Measurements from ENCODE around the gene CATSPERE.
"Not testable (repeated sequence)": the region's sequence is repeated elsewhere in the genome, so short reads cannot be mapped to it uniquely, and the experiment has no call there.

The CATSPERE gene

GRCh38 chr1:244661569-244662312 is 200.7 kb downstream of the CATSPERE start:
- not testable (repeated sequence) for DNase-seq (ENCODE audit: low read depth, low spot score)

DNA sequence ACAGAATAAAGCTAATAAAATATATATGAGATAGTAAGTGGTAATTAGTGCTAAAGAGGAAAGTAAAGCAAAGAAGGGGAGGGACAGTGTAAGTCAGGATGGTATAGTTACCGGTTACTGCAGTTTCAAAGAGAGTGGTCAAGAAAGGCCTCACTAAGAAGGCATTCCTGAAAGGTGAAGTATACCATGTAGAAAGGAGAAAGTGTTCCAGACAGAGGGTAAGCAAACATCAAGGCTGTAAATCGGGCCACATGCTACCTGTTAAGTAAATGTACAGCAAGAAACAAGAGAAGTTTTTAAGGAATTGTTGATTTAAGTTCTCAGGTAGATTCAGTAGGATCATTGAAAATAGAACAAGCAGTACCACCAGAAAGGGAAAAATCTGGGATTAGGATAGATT is 201.5 kb downstream of the CATSPERE start:
- no peak for DNase-seq (ENCODE audit: low read depth, low spot score)

DNA sequence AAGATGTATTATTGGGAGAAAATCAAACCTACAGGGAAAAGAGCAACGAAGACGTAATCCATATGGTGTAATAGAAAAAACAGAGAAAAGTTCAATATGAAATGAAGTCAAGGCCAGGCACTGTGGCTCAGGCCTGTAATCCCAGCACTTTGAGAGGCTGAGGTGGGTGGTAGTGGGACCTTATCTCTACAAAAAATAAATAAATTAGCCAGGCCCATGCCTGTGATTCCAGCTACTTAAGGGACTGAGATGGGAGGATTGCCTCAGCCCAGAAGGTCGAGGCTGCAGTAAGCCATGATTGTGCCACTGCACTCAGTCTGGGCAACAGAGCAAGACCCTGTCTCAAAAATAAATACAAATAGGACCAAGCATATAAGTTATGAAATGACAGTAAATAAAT is 203.3 kb downstream of the CATSPERE start:
- no peak for DNase-seq (ENCODE audit: low read depth, low spot score)

DNA sequence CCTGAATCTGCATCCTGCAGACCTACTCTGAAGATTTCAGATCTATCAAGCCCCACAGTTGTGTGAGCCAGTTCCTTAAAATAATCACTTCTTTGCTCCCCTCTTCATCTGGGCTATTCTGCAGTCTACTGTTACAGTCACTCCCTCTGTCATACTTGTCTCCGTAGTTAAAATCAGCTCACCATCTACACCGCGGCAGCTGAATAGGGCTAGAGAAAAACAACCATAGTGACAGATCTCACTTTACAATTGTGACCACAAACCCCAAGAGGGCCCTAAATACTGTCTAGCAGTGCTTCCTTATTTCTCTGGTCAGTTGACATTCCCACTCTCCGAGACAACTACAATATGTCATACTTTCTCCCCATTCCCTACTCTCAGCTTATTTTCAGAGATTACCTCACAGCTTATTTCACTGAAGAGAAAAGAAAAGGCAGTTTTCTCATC is 204.7 kb downstream of the CATSPERE start:
- no peak for DNase-seq (ENCODE audit: low read depth, low spot score)

DNA sequence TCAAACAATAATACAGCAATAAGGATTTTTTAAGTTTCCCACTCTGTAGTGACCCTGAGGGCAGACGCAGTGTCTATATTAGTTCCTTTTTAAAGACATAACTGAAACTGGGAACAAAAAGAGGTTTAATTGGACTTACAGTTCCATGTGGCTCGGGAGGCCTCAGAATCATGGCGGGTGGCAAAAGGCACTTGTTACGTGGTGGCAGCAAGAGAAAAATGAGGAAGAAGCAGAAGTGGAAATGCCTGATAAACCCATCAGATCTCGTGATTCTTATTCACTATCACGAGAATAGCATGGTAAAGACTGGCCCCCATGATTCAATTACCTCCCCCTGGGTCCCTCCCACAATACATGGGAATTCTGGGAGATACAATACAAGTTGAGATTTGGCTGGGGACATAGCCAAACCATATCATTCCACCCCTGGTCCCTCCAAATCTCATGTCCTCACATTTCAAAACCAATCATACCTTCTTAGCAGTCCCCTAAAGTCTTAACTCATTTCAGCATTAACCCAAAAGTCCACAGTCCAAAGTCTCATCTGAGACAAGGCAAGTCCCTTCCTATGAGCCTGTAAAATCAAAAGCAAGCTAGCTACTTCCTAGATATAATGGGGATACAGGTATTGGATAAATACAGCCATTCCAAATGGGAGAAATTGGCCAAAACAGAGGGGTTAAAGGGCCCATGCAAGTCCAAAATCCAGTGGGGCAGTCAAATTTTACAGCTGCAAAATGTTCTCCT is 205.8 kb downstream of the CATSPERE start:
- DNase-seq (ENCODE audit: low read depth, low spot score): not testable (repeated sequence)

- DNase-seq (ENCODE audit: low read depth, low spot score): no peak
These were observed 206.7 kb downstream of the CATSPERE start for GRCh38 chr1:244667797-244668196.

DNA sequence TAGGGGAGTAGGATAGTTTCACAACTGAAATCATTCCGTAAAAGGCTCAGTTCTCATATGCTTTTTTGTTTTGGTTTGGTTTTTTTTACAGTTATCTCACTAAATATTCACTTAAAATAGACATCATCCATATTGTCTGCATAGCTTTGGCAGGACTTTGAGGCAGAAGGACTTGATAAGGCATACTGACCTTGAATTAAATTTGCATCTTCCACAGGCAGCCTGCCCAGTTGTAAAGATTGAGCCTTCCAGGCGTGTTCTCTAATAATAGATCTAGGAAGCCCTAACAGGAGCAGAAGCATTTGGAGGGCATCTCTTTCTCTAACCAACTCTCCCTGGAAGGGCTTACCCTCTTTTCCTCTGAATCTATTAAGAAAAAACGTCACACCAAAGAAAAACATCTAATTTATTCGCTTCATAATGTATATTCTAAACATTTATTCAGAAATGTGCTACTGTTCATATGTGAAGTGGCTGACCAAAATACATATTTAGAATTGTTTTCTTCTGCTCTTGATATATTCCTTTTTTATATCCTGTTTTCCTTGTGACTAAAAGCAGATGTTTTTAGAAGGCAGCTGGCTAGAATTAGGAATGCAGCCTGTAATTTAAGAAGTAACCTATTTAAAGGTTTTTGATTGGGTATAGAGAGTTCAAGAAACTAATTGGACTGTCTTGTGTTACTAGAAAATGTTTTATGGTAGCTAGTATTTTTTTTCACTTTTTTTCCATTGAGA is 212.0 kb downstream of the CATSPERE start:
- DNase-seq (ENCODE audit: low read depth, low spot score): no peak

GRCh38 chr1:244674446-244674845 is 213.4 kb downstream of the CATSPERE start:
- DNase-seq (ENCODE audit: low read depth, low spot score): no peak

GRCh38 chr1:244675167-244675566 is 214.1 kb downstream of the CATSPERE start:
- DNase-seq (ENCODE audit: low read depth, low spot score): no peak

GRCh38 chr1:244678697-244679096 is 217.6 kb downstream of the CATSPERE start:
- DNase-seq (ENCODE audit: low read depth, low spot score): no peak

DNA sequence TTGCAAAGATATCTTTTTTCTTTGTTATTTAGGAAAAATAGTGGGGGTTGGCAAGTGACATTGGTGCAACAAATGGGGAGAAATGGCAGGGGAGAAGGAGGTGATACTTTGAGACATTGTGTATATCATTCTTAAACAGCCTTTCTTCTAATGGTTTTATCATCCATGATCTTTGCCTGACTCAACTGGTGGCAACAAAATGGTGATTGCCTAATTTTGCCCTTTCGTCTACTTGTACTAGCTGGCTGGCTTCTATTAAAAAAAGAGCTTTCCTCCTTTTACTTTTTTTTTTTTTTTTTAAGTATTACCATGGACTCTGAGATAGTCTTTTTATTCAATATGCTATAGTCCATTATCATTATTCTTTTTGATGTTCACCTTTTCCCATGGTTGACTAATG is 219.6 kb downstream of the CATSPERE start:
- DNase-seq (ENCODE audit: low read depth, low spot score): no peak

- DNase-seq (ENCODE audit: low read depth, low spot score): not testable (repeated sequence)
These were observed 221.0 kb downstream of the CATSPERE start for GRCh38 chr1:244682087-244682486.

Data from activated naive CD8-positive, alpha-beta T cell treated with anti-CD3 and anti-CD28 coated beads, Interleukin-2, amount 50 U/mL, for 16 hours (primary cell).